ENCODE data around the gene MCF2L2.
"Not testable (repeated sequence)": the region's sequence is repeated elsewhere in the genome, so short reads cannot be mapped to it uniquely, and the experiment has no call there.

The MCF2L2 gene

DNA sequence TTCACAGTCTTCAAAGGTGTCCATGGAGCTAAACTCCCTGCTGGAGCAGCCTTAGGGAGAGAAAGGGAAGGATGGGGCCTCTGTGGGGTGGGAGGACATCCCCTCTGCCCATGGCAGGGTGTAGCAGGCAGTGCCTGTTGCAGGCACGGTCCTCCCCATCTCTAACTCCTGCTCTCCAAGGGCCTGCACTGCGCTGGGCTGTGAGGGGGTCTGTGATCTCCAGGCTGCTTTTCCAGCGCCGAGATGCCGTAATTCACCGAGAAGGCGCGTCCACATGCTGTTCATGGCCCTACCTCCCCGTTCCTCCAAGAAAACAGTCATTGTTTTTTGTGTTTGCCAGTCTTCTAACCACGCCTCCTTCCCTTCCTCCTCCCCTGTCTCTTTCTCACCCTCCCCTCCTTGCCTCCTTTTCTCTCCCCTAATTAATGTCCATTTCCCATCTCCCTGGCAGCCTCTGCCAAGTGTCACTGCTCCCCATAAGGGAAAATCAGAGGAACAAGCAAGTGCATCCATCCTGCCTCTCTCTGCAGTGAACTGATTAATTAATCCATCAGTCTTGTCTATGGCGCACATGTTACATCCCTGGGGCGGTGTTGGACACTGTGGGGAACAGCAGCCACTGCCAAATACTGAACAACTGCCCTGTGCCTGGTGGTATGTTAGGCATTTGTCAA is 248.2 kb downstream of the MCF2L2 start:
- H3K36me3 ChIP-seq (ENCODE audit: control insufficient read depth, insufficient read depth, low read length) = no peaks in the 10 kb centered on the region
- H3K4me3 ChIP-seq (ENCODE audit: low read length) = no peak overlapping the region
- H3K27me3 ChIP-seq (ENCODE audit: control insufficient read depth, insufficient read depth, low read length) = peaks cover 17% of the 10 kb centered on the region
- no peaks in the 10 kb centered on the region for H3K4me1 ChIP-seq (ENCODE audit: control insufficient read depth, insufficient read depth, low read length)
- H3K27ac ChIP-seq (ENCODE audit: low read depth, low read length) = no peak overlapping the region
- H3K9ac ChIP-seq (ENCODE audit: low read length) = no peak overlapping the region

GRCh38 chr3:183179550-183179908 is 248.9 kb downstream of the MCF2L2 start:
- H3K27ac ChIP-seq (ENCODE audit: low read depth, low read length); H3K9ac ChIP-seq (ENCODE audit: low read length); H3K4me1 ChIP-seq (ENCODE audit: control insufficient read depth, insufficient read depth, low read length); H3K36me3 ChIP-seq (ENCODE audit: control insufficient read depth, insufficient read depth, low read length): not testable (repeated sequence)
- Histone ChIP-seq H3K27me3 (ENCODE audit: control insufficient read depth, insufficient read depth, low read length) (peaks cover 17% of the 10 kb centered on the region), H3K4me3 (ENCODE audit: low read length) (peak overlapping the region; percentile 68)

GRCh38 chr3:183178833-183179549 is 249.4 kb downstream of the MCF2L2 start:
- Histone ChIP-seq H3K4me1 (ENCODE audit: control insufficient read depth, insufficient read depth, low read length) (no peaks in the 10 kb centered on the region), H3K27ac (ENCODE audit: low read depth, low read length) (no peak overlapping the region), H3K36me3 (ENCODE audit: control insufficient read depth, insufficient read depth, low read length) (no peaks in the 10 kb centered on the region), H3K9ac (ENCODE audit: low read length) (no peak overlapping the region), H3K27me3 (ENCODE audit: control insufficient read depth, insufficient read depth, low read length) (peaks cover 17% of the 10 kb centered on the region), H3K4me3 (ENCODE audit: low read length) (peak overlapping the region; percentile 68)

DNA sequence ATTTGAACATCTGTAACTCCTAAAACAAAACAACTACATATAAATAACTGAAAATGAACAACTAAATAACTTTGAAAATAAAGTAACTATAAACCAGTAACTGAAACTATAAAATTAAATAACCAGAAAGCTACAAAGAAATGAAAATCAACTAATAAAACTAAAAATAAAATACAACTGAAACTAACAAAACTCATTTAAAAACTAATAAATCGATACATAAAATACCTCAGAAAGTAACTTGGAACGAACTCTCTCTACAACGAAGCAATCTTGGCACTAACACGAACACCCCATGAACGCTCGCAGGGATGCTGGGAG is 249.9 kb downstream of the MCF2L2 start:
- Histone ChIP-seq H3K27me3 (ENCODE audit: control insufficient read depth, insufficient read depth, low read length) (peaks cover 17% of the 10 kb centered on the region), H3K4me3 (ENCODE audit: low read length) (peak overlapping the region; percentile 68), H3K9ac (ENCODE audit: low read length) (no peak overlapping the region), H3K36me3 (ENCODE audit: control insufficient read depth, insufficient read depth, low read length) (no peaks in the 10 kb centered on the region), H3K4me1 (ENCODE audit: control insufficient read depth, insufficient read depth, low read length) (no peaks in the 10 kb centered on the region), H3K27ac (ENCODE audit: low read depth, low read length) (no peak overlapping the region)

GRCh38 chr3:183172051-183172639 is 256.3 kb downstream of the MCF2L2 start:
- Histone ChIP-seq H3K27me3 (ENCODE audit: control insufficient read depth, insufficient read depth, low read length) (peaks cover 3% of the 10 kb centered on the region), H3K27ac (ENCODE audit: low read depth, low read length) (no peak overlapping the region), H3K4me1 (ENCODE audit: control insufficient read depth, insufficient read depth, low read length) (no peaks in the 10 kb centered on the region), H3K4me3 (ENCODE audit: low read length) (no peak overlapping the region), H3K9ac (ENCODE audit: low read length) (no peak overlapping the region), H3K36me3 (ENCODE audit: control insufficient read depth, insufficient read depth, low read length) (no peaks in the 10 kb centered on the region)

DNA sequence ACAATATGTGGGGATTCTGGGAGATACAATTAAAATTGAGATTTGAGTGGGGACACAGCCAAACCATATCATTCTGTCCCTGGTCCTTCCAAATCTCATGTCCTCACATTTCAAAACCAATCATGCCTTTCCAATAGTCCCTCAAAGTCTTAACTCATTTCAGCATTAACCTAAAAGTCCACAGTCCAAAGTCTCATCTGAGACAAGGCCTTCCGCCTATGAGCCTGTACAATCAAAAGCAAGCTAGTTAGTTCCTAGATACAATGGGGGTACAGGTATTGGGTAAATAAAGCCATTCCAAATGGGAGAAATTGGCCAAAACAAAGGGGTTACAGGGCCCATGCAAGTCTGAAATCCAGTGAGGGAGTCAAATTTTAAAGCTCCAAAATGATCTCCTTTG is 260.4 kb downstream of the MCF2L2 start:
- H3K27me3 ChIP-seq (ENCODE audit: control insufficient read depth, insufficient read depth, low read length); H3K4me3 ChIP-seq (ENCODE audit: low read length); H3K27ac ChIP-seq (ENCODE audit: low read depth, low read length); H3K9ac ChIP-seq (ENCODE audit: low read length); H3K36me3 ChIP-seq (ENCODE audit: control insufficient read depth, insufficient read depth, low read length); H3K4me1 ChIP-seq (ENCODE audit: control insufficient read depth, insufficient read depth, low read length): not testable (repeated sequence)

- Histone ChIP-seq H3K4me1 (ENCODE audit: control insufficient read depth, insufficient read depth, low read length) (peaks cover 2% of the 10 kb centered on the region), H3K27ac (ENCODE audit: low read depth, low read length) (no peak overlapping the region), H3K4me3 (ENCODE audit: low read length) (no peak overlapping the region), H3K9ac (ENCODE audit: low read length) (no peak overlapping the region), H3K27me3 (ENCODE audit: control insufficient read depth, insufficient read depth, low read length) (no peaks in the 10 kb centered on the region), H3K36me3 (ENCODE audit: control insufficient read depth, insufficient read depth, low read length) (no peaks in the 10 kb centered on the region)
Observed at GRCh38 chr3:183163563-183163962, 264.9 kb downstream of the MCF2L2 start.

DNA sequence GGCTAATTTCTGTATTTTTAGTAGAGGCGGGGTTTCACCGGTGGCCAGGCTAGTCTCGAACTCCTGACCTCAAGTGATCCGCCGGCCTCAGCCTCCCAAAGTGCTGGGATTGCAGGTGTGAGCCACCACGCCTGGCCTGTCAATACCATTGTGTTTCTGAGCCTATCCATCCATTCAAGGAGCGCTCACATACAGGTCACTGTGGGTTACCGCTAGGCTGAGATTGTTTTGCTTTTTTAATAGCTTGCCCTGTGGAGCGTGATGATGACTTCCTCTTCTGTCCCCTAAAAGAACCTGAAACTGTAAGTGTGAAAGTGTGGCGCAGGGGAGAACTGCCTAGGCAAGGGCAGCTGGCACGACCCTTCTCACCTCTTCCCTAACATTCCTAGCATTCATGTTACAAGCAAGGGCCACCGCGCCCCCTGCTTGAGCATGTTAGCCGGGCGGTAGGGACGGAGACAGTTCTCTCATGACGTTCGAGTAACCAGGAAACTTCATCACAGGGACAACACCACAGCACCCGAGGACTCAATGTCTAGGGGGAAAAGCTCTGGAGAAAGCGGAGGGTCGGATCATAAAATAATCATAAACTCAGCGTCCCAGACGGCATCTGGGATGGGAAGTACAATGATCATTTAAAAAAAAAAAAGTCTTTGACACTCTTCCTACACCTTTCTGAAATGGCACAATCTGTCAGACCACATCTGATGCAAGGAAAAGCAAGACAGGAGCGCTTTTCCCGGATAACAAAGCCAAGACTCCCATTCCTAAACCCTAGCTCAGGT is 266.7 kb downstream of the MCF2L2 start:
- no peak overlapping the region for H3K27ac ChIP-seq (ENCODE audit: low read depth, low read length)
- peaks cover 2% of the 10 kb centered on the region for H3K4me1 ChIP-seq (ENCODE audit: control insufficient read depth, insufficient read depth, low read length)
- H3K36me3 ChIP-seq (ENCODE audit: control insufficient read depth, insufficient read depth, low read length) = no peaks in the 10 kb centered on the region
- peak overlapping the region; percentile 64 for H3K4me3 ChIP-seq (ENCODE audit: low read length)
- H3K9ac ChIP-seq (ENCODE audit: low read length) = no peak overlapping the region
- H3K27me3 ChIP-seq (ENCODE audit: control insufficient read depth, insufficient read depth, low read length) = no peaks in the 10 kb centered on the region

DNA sequence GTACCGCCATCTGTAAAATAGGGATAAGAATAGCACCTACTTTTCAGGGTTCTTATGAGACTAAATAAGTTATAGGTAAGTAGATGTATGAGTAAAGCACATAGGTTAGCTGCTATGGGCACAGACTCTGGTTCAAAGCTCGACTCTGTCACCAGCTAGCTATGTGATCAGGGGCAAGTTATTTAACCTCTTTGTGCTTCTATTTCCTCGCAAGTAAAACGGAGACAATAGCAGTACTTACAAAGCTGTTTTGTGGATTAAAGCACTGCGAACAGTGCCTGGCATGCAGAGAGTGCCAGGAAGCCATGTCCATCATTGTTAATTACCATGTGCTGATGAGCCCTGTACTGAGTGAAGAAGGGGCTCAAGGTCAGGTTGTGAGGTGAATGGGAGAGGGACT is 267.8 kb downstream of the MCF2L2 start:
- Histone ChIP-seq H3K27me3 (ENCODE audit: control insufficient read depth, insufficient read depth, low read length) (no peaks in the 10 kb centered on the region), H3K4me1 (ENCODE audit: control insufficient read depth, insufficient read depth, low read length) (peaks cover 2% of the 10 kb centered on the region), H3K36me3 (ENCODE audit: control insufficient read depth, insufficient read depth, low read length) (no peaks in the 10 kb centered on the region), H3K4me3 (ENCODE audit: low read length) (no peak overlapping the region), H3K9ac (ENCODE audit: low read length) (no peak overlapping the region), H3K27ac (ENCODE audit: low read depth, low read length) (no peak overlapping the region)

- Histone ChIP-seq H3K27me3 (ENCODE audit: control insufficient read depth, insufficient read depth, low read length) (no peaks in the 10 kb centered on the region), H3K9ac (ENCODE audit: low read length) (no peak overlapping the region), H3K36me3 (ENCODE audit: control insufficient read depth, insufficient read depth, low read length) (no peaks in the 10 kb centered on the region), H3K4me3 (ENCODE audit: low read length) (no peak overlapping the region), H3K4me1 (ENCODE audit: control insufficient read depth, insufficient read depth, low read length) (peaks cover 2% of the 10 kb centered on the region), H3K27ac (ENCODE audit: low read depth, low read length) (no peak overlapping the region)
Observed at GRCh38 chr3:183159333-183159732, 269.1 kb downstream of the MCF2L2 start.

DNA sequence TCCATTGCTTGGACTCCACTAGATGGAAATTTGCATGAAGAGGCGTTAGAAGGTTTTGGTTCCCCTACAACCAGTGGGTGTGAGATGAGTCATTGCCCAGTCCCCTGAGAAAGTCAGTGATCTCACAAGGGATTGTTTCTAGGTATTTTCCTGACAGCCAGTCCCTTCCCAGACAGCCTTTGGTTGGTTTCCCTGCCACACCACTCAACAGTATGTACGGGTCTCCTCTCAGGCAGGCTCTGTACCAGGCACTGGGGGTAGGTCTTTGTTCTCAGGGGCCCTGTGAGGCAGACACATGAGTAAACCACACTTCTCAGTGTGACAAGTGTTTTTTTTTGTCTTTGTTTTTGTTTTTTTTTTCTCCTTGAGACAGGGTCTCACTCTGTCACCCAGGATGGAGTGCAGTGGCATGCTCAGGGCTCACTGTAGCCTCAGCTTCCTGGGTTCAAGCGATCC is 269.8 kb downstream of the MCF2L2 start:
- no peak overlapping the region for H3K4me3 ChIP-seq (ENCODE audit: low read length)
- H3K27me3 ChIP-seq (ENCODE audit: control insufficient read depth, insufficient read depth, low read length) = no peaks in the 10 kb centered on the region
- H3K36me3 ChIP-seq (ENCODE audit: control insufficient read depth, insufficient read depth, low read length) = no peaks in the 10 kb centered on the region
- peaks cover 2% of the 10 kb centered on the region for H3K4me1 ChIP-seq (ENCODE audit: control insufficient read depth, insufficient read depth, low read length)
- H3K27ac ChIP-seq (ENCODE audit: low read depth, low read length) = no peak overlapping the region
- no peak overlapping the region for H3K9ac ChIP-seq (ENCODE audit: low read length)

DNA sequence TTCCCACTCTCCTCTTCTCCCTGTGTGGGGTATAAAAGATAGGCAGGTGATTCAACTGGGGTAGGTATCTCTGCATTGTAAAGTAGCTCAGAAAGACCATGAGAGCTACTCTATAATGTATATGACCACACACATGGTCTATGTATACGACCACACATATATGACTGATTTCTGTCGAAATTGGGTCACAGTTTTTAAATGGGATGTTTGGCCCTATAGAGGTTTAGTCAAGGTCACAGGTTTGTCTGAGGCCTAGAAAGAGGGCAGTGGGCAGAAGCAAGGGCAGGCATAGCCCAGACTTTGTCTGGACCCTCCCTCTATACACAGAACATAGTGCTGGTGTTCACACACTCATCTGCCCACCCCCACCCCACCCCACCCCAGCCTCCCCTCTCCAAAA is 270.3 kb downstream of the MCF2L2 start:
- Histone ChIP-seq H3K27ac (ENCODE audit: low read depth, low read length) (no peak overlapping the region), H3K4me1 (ENCODE audit: control insufficient read depth, insufficient read depth, low read length) (peaks cover 2% of the 10 kb centered on the region), H3K4me3 (ENCODE audit: low read length) (no peak overlapping the region), H3K9ac (ENCODE audit: low read length) (no peak overlapping the region), H3K36me3 (ENCODE audit: control insufficient read depth, insufficient read depth, low read length) (no peaks in the 10 kb centered on the region), H3K27me3 (ENCODE audit: control insufficient read depth, insufficient read depth, low read length) (no peaks in the 10 kb centered on the region)

Data from rectal smooth muscle tissue (tissue), 1 donor.